ENCODE results near the gene ASB13. TPM values are rescaled to one million over a fixed set of nuclear protein-coding genes. Genes with fewer than 3 reads are reported as not detected.

The ASB13 gene
- polyA plus RNA-seq, 3 donors = 13.3 to 44.1 (median 37.8) TPM

- DNase-seq = no peak
- Histone ChIP-seq H3K4me1 (ENCODE audit: control insufficient read depth in 1 of 2, insufficient read depth in 2 of 2, low read length in 2 of 2) (no peaks in the 10 kb centered on the region), H3K27ac (ENCODE audit: low read depth in 1 of 2, low read length in 2 of 2) (no peak overlapping the region), H2AFZ (ENCODE audit: insufficient read depth, low read depth, low read length, poor library complexity, severe bottlenecking) (no peak overlapping the region), H3K9me3 (replicated peaks in 1 of 2; ENCODE audit: control insufficient read depth in 1 of 2, insufficient read depth in 1 of 2, low read length in 2 of 2) (no peaks in the 10 kb centered on the region), H3K36me3 (replicated peaks in 1 of 2; ENCODE audit: control insufficient read depth in 1 of 2, insufficient read depth in 2 of 2, low read length in 2 of 2) (peaks cover 69 to 96% of the 10 kb centered on the region in 2 donors), H3K27me3 (ENCODE audit: control insufficient read depth in 2 of 2, insufficient read depth in 2 of 2, low read length in 2 of 2) (no peaks in the 10 kb centered on the region), H3K4me3 (replicated peaks in 1 of 3; ENCODE audit: low read depth in 2 of 3, low read length in 3 of 3) (no peak overlapping the region), H3K79me2 (ENCODE audit: insufficient read depth, low read length) (no peaks in the 10 kb centered on the region), H4K20me1 (ENCODE audit: insufficient read depth, low read length) (no peaks in the 10 kb centered on the region), H3K4me2 (replicated peaks; ENCODE audit: extremely low read depth, low read length, poor library complexity, severe bottlenecking) (no peak overlapping the region), H3K9ac (ENCODE audit: insufficient read depth, low read length, poor library complexity, severe bottlenecking) (no peak overlapping the region)
- 91% methylated on average over 6 of the region's 11 CpGs for WGBS (ENCODE audit: insufficient coverage)
- no peak for TF ChIP-seq CTCF (IDR thresholded peaks at IDR 0.05)
- Mint-ChIP-seq H3K9me3 (peaks cover 0 to 3% (median 0%) of the 10 kb centered on the region in 7 donors), H3K27ac (peak overlapping the region in 1 of 7 donors; percentile 29), H3K27me3 (ENCODE audit: low read depth in 3 of 3) (no peaks in the 10 kb centered on the region), H3K4me3 (no peak overlapping the region), H3K36me3 (peaks cover 83 to 96% of the 10 kb centered on the region in 2 donors), H3K4me1 (no peaks in the 10 kb centered on the region)
- intact Hi-C loops (cut with micrococcal nuclease) = no loop called here
Measured at GRCh38 chr10:5645375-5645774, 21.0 kb downstream of the ASB13 start.

GRCh38 chr10:5644930-5645329 is 21.5 kb downstream of the ASB13 start:
- H3K27ac Mint-ChIP-seq = peak overlapping the region in 1 of 7 donors; percentile 4
- Histone ChIP-seq H3K4me1 (ENCODE audit: control insufficient read depth in 1 of 2, insufficient read depth in 2 of 2, low read length in 2 of 2) (no peaks in the 10 kb centered on the region), H2AFZ (ENCODE audit: insufficient read depth, low read depth, low read length, poor library complexity, severe bottlenecking) (no peak overlapping the region), H3K9ac (ENCODE audit: insufficient read depth, low read length, poor library complexity, severe bottlenecking) (no peak overlapping the region), H3K79me2 (ENCODE audit: insufficient read depth, low read length) (no peaks in the 10 kb centered on the region), H4K20me1 (ENCODE audit: insufficient read depth, low read length) (no peaks in the 10 kb centered on the region), H3K36me3 (replicated peaks in 1 of 2; ENCODE audit: control insufficient read depth in 1 of 2, insufficient read depth in 2 of 2, low read length in 2 of 2) (peaks cover 69 to 96% of the 10 kb centered on the region in 2 donors), H3K27ac (ENCODE audit: low read depth in 1 of 2, low read length in 2 of 2) (no peak overlapping the region), H3K4me2 (replicated peaks; ENCODE audit: extremely low read depth, low read length, poor library complexity, severe bottlenecking) (no peak overlapping the region), H3K9me3 (replicated peaks in 1 of 2; ENCODE audit: control insufficient read depth in 1 of 2, insufficient read depth in 1 of 2, low read length in 2 of 2) (no peaks in the 10 kb centered on the region), H3K27me3 (ENCODE audit: control insufficient read depth in 2 of 2, insufficient read depth in 2 of 2, low read length in 2 of 2) (no peaks in the 10 kb centered on the region), H3K4me3 (replicated peaks in 1 of 3; ENCODE audit: low read depth in 2 of 3, low read length in 3 of 3) (no peak overlapping the region)
- H3K4me3 Mint-ChIP-seq = no peak overlapping the region
- intact Hi-C loops (cut with micrococcal nuclease) = no loop called here
- H3K36me3 Mint-ChIP-seq = peaks cover 83 to 96% of the 10 kb centered on the region in 2 donors
- H3K27me3 Mint-ChIP-seq (ENCODE audit: low read depth in 3 of 3) = no peaks in the 10 kb centered on the region
- no peaks in the 10 kb centered on the region for H3K4me1 Mint-ChIP-seq
- no peak for TF ChIP-seq CTCF (IDR thresholded peaks at IDR 0.05)
- no peak for DNase-seq
- no CpG with 5 or more reads among the region's 6 CpGs for WGBS (ENCODE audit: insufficient coverage)
- peaks cover 0 to 3% (median 0%) of the 10 kb centered on the region in 7 donors for H3K9me3 Mint-ChIP-seq

Measured in CD14-positive monocyte (primary cell).